A549 treated with AZD9567 at 1 μM for 4 hours (cell line): ENCODE measurements around the gene AGAP5. TPM values are rescaled to one million over a fixed set of nuclear protein-coding genes. Genes with fewer than 3 reads are reported as not detected.

Source experiments
- total RNA-seq: library from RNA; stranded (reverse); fragments of 200-300 nt; extraction: Qiagen RNA extraction; gene quantifications from 5 replicates; pipeline ENCODE4 v1.2.3, GENCODE V29; 2022; ENCODE audit not compliant: insufficient read depth

AGAP5 gene
- 3.2 to 4.0 TPM (median 3.4 TPM) in 5 replicates for total RNA-seq

DNA sequence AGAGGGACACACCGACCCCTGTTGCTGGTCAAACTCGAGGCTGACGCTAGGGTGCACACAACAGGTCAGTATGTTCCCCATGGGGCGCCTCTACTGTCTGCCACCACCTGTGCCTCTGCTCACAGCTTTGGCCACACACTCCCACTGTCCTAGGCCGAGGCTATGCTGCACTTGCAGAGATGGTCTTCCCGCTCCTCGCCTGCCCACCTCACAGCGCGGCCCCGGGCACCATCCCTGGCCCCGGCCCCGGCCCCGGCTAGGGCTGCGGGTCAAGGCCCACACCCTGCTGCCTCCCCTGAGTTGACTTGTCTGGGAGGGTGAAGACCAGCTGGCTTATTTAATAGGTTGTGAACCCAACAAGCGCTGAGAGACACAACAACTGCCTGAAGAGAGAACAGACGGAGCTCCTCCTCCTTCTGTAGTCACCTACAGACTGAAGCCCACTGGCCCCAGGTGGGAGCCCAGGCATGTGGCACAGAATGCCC lies at the start of gene AGAP5:
AGAP5 (minus strand) TSS at position 435 of the 485 bp plus-strand sequence; CDS start at position 81, 354 bp downstream.

DNA sequence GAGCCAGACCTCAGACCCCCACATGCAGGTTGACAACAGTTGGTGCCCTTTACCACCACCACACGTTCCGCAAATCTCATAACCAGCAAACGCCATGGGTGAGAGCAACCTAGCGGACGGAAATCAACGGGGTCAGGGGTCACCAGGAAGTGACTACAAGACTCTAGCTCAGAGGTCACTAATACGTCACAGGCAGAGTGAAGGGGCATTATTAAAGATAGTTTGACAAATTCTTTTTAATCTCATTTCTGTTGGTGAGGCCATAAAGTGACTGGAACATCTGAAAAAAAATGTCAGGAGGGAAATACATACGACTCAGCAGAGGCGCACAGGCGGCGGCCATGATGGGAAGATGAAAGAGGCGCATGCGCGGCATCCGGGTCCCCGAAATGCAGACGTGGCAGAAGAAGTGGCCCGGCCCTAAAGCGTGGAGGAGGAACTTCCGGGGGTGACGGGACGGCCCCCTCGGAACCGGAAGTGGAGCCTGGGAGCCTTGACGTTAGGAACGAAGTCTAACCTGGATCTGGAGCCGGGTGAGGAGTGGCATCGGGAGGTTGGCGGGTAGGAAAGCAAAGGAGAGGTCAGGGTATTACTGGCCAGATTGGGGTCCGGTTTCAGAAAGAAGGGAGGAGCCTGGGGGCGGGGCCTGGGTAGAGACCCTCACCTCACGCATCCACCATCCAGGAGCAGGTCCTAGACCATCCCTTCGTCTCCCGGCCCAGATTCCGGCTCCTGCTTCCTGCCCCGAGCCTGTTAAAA lies 46.2 kb upstream of the AGAP5 start, which contains the start of gene SEC24C:
SEC24C (plus strand) TSS at position 468 of the 759 bp plus-strand sequence. CDS start 2,461 bp downstream, outside the sequence.

DNA sequence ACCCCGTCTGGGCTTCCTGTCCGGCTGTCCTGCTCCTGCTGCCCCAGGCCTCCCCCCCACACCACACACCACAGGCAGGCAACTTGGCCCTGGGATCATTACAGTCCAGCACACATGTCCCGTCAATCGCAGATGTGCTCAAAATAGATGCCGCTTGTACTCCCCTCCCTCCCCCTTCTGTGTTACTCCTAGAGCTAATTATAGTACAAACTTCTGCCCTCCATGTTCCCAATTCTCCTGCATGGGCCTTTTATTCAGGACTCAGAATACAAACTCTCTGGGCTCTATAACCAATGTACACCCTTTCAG lies 42.0 kb downstream of the AGAP5 start, which contains the start of gene SYNPO2L:
SYNPO2L (minus strand) TSS at position 40 of the 309 bp plus-strand sequence. CDS start 107 bp downstream, outside the sequence.

DNA sequence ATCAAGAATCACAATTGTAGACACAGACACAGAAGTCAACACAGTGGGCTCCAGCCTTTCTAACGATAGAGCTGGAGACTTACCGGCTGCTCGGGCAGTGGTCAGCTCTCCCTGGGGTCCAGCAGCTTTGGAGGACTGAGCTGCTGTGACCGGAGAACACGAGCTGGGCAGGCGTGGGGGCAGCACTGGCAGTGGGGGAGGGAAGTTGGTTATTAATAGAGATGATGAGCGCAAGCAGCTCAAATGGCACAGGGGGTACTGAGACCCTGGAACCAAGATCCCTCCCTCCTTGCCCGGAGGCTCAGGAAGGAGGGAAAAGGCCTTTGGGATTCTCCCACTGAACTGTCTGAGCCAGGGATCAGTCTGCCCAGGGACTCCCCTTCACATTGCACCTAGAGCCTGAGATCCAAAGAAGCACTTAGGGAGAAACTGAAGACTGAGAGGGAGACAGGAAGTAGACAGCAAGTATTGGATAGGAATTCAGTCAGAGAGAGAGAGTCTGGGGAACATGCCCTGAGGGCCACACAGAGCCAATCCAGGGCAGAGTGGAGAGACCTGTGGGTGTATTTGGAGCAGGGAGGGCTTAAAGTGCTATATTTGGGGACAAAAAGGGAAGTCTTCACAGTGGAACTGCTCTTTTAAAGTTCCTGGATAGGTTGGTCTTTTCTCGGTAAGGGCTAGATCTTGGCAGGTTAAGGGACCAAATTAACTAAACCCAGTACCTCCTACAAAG lies 56.4 kb downstream of the AGAP5 start, which contains the start of gene MYOZ1:
MYOZ1 (minus strand) TSS at position 147 of the 733 bp plus-strand sequence. CDS start 1,457 bp downstream, outside the sequence.

Other genes starting within 250 kb of the AGAP5 start
- 15.3 to 19.4 TPM (median 17.4 TPM) in 5 replicates for gene PPP3CB, start 202.1 kb downstream of the AGAP5 start, total RNA-seq
- 9.7 to 13.1 TPM (median 12.0 TPM) in 5 replicates for gene USP54, start 106.8 kb downstream of the AGAP5 start, total RNA-seq
- gene MYOZ1, start 56.6 kb downstream of the AGAP5 start, total RNA-seq: 0.05 TPM in 1 of 5 replicates, not detected in the others
- gene SYNPO2L, start 42.1 kb downstream of the AGAP5 start, total RNA-seq: 0.01 TPM in 1 of 5 replicates, not detected in the others
- 45.5 to 58.3 TPM (median 56.7 TPM) in 5 replicates for gene SEC24C, start 46.3 kb upstream of the AGAP5 start, total RNA-seq
- gene CHCHD1, start 83.9 kb upstream of the AGAP5 start, total RNA-seq: 52.4 to 71.1 TPM (median 67.0 TPM) in 5 replicates
- gene ZSWIM8, start 87.5 kb upstream of the AGAP5 start, total RNA-seq: 46.7 to 56.3 TPM (median 48.6 TPM) in 5 replicates
- gene NDST2, start 113.5 kb upstream of the AGAP5 start, total RNA-seq: 14.3 to 19.6 TPM (median 17.5 TPM) in 5 replicates
- 18.5 to 39.5 TPM (median 20.7 TPM) in 5 replicates for gene CAMK2G, start 176.4 kb upstream of the AGAP5 start, total RNA-seq
- gene PLAU, start 213.0 kb upstream of the AGAP5 start, total RNA-seq: 103 to 130 TPM (median 115 TPM) in 5 replicates